Skin of body (tissue), 2 donors: ENCODE results near the gene AP1M1. TPM values are rescaled to one million over a fixed set of nuclear protein-coding genes. Genes with fewer than 3 reads are reported as not detected.
"Not testable (repeated sequence)": the region's sequence is repeated elsewhere in the genome, so short reads cannot be mapped to it uniquely, and the experiment has no call there.

ENCODE experiments used
- DNase-seq: peaks from one replicate; lab custom pipeline; 2025; lab: John Stamatoyannopoulos, UW
- total RNA-seq: library from RNA; depleted of rRNA; stranded (reverse); fragments of >200 nt; gene quantifications from one replicate; pipeline ENCODE4 v1.2.3, GENCODE V29; 2014

AP1M1 gene
- total RNA-seq = 24.5 TPM

GRCh38 chr19:16197622-16198369 is at the start of gene AP1M1:
Gene AP1M1 (plus strand): TSS chr19:16197911. CDS start chr19:16198027, 116 bp downstream.
- peak; percentile 90 for DNase-seq

DNA sequence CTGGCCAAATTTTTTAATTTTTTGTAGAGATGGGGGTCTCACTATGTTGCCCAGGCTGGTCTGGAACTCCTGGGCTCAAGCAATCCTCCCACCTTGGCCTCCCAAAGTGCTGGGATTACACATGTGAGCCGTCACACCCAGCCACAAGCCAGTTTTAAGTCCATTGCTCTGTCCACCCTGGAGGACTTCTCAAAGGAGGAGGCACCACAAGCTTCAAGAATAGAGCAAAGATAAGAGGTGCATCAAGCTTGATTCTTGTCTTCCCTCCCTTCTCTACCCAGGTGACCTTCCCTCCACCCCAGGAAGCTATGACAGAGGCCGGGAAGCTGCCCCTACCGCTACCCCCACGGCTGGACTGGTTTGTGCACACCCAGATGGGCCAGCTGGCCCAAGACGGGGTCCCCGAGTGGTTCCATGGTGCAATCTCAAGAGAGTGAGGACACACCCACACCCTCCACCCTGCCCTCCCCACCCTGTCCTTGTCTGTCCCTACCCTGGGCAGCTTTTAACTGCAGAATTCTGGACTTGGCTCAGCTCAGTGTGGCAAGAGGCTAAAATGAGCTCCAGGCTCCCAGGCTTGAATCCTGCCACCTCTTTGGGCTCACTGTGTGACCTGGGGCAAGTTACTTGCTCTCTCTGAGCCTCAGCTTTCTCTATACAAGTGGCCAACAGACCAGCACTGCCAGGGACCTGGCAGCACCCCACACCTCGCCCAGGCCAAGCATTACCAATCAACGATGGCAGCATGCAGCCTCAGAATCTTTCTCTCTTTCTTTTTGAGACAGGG is 49.1 kb upstream of the AP1M1 start:
- DNase-seq = no peak

GRCh38 chr19:16153582-16154336 is 44.0 kb upstream of the AP1M1 start:
- DNase-seq = no peak

DNA sequence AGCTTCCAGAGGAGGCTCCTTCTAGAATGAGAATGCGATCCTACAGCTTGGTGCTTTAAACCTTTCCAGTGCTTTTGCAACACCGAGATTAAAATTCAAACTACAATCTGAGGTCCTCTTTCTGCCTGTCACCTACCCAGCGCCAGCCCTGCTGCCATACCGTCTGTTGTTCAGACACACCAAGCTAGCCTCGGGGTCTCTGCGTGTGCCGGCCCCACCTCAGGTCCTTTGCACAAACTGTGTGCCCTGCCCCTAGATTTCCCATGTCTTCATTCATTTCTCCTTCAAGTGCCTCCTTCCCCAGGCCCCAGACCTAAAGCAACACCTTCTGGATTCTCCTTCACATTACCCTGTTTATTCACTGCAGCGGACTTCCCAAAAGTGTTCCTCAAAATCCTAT is 43.2 kb upstream of the AP1M1 start:
- DNase-seq = no peak

DNA sequence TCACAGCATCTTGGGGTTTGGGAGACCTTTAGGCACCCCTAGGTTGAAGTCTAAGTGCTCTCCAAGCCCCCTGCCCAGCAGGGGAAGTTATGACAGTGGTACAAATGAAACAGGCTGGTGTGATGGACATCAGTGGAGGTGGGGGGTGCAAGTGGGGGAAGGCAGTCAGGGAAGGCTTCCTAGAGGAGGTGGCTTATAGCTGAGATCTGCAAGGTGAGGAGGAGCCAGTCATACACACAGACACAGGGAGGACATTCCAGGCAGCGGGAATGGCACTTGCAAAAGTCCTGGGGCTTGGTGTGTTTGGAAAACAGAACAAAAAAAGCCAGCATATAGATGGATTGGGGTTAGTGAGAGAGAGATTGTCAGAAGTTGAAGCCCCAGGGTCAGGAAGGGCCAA is 42.6 kb upstream of the AP1M1 start:
- DNase-seq = no peak

DNA sequence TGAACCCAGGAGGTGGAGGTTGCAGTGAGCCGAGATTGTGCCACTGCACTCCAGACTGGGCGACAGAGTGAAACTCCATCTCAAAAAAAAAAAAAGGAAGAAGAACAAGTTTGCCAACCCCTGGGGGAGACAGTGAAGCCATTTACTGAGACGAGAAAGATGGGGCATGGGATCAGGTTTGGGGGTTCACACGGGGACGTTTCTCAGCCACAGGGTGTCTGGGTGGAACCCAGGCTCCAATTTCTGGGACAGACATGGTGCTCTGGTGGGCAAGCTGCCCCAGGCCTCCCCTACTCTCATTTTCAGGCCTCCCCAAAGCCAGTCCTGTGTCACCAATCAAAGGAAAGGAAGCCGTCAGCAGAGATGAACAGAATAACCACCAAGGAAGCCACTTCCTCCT is 40.8 kb upstream of the AP1M1 start:
- no peak for DNase-seq

- no peak for DNase-seq
Measured at GRCh38 chr19:16157601-16158000, 40.1 kb upstream of the AP1M1 start.

DNA sequence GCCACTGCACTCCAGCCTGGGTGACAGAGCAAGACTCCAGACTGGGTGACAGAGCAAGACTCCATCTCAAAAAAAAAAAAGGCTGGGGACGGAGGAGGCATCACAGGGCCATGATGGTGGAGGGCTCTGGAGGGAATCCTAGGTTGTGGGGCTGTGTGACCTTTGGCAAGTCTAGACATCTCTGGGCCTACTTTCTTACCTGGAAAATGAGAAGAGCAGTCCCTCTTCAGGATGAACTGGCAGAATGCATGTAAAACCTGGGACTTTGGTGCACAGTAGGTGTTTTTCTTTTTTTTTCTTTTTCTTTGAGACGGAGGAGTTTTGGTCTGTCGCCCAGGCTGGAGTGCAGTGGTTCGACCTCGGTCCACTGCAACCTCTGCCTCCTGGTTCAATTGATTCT is 38.1 kb upstream of the AP1M1 start:
- no peak for DNase-seq

GRCh38 chr19:16160445-16160942 is 37.2 kb upstream of the AP1M1 start:
- no peak for DNase-seq

DNA sequence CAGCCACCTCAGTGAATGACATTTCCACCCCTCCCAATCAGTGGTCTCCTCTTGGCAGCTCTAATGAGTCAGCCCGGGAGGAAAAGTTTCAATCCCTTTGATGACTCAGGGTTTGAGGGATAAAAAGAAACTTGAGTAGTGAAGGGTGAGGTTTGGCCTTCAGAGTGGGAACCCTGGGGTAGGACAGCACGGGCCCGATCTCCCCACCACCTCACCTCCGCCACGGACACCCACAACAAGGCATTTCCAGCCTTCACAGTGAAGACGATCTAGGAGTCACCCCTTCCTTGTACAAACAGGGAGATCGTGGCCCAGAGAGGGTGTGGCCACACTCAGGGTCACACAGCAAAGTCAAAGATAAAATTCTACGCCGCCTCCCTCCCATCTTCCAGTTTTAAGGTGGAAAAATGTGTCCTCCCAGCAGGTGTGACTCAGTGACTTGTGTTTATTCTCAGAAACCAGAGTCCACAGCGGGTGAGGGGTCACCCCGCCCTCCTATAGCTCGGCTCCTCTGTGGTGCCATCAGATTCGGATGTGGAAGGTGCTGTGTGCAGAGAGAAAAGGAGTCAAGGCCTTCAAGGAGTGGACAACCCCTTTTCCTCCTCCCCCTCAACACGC is 36.7 kb upstream of the AP1M1 start:
- DNase-seq = no peak

- DNase-seq = no peak
Measured at GRCh38 chr19:16161840-16162239, 35.9 kb upstream of the AP1M1 start.

- DNase-seq = no peak
Measured at GRCh38 chr19:16164222-16164890, 33.4 kb upstream of the AP1M1 start.

- DNase-seq = no peak
Measured at GRCh38 chr19:16166417-16166816, 31.3 kb upstream of the AP1M1 start.

DNA sequence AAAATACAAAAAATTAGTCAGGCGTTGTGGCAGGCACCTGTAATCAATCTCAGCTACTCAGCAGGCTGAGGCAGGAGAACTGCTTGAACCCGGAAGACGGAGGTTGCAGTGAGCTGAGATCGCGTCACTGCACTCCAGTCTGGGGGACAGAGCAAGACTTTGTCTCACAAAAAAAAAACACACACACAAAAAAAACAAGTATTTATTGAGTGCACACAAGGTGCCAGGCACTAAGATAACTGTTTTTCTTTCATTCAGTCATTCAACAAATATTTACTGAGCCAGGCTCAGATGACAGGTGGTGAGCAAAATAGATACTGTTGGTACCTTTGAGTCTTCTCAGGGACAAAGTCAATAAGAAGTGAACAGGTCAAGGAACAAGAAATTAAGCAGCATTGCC is 30.7 kb upstream of the AP1M1 start:
- DNase-seq = no peak

DNA sequence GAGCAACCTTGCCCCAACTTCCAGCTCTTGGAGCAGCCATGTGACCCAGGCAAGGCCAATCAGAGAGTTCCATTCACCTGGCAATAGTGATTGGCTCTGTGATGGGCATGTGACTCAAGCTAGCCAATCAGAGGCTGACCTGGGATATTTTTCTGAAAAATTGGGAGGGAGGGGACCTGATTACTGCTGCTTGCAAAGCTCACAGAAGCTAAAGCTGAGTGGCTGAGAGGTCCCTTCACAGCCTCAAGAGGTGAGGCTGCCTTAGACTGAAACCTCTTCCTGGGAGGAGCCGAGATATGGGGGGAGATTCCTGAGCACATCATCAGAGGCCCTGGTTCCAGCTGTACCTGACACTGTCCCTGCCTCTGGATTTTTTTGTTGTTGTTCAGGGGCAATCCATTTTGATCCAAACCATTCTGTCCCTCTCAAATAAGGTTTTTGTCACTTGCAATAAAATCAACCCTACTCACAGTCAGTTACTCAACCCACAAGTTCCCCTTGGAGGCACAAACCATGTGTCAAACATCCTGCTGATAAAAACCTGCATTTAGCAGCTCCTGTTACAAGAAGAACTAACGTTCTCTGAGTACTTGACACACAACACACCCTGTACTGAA is 29.1 kb upstream of the AP1M1 start:
- no peak for DNase-seq

DNA sequence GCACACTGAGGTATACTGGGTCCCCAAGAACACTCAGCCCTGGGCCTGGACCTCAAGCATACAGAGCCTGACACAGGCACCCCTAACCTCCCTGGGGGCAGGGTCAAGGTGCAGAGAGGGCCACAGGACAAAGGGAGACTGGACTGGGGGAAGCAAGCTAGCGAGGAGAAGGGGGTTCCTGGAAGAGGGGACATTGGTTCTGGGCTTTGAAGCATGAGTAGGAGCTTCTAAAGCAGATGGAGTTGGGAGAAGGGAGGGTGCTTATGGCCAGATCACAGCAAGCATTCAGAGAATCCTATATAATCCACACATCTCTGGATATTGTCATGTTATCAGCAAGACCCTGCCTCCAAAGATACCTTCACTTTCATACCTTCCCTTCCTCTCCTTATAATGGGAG is 27.6 kb upstream of the AP1M1 start:
- DNase-seq = no peak

- no peak for DNase-seq
Measured at GRCh38 chr19:16175954-16176353, 21.8 kb upstream of the AP1M1 start.

- DNase-seq = not testable (repeated sequence)
Measured at GRCh38 chr19:16178866-16179265, 18.8 kb upstream of the AP1M1 start.

DNA sequence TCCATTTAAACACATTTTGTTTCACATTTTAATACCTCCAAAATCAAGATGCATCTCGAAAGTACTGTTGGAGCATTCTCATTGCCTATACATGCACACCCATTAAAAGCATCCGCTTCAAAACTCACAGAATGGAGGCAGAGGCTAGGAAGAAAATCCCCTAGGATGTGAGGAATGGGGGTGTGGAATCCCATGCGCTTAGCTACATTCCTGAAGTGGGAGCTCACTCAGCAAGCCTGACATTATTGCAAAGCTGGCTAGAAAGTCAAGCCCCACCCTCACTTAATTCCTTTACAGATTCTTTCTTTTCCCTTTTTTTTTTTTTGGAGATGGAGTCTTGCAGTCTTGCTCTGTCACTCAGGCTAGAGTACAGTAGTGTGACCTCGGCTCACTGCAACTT is 17.1 kb upstream of the AP1M1 start:
- DNase-seq = peak; percentile 81

DNA sequence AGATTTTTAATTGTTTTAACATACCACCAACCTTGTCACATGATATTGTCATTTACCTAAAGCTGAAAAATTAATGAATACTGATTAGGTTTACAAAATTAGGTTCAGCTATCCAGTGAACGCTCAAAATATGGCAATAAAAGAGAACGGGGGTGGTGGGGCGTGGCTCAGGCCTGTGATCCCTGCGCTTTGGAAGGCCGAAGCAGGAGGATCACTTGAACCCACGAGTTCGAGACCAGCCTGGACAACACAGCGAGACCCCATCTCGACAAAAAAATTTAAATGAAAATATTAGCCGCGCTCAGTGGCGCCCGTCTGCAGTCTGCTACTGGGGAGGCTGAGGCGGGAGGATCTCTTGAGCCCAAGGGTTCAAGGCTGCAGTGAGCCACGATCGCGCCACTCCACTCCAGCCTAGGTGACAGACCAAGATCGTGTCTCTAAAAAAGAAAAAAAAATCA is 13.0 kb upstream of the AP1M1 start:
- no peak for DNase-seq
